Ovary (tissue), 9 donors: ENCODE results near the gene STAT6. TPM values are rescaled to one million over a fixed set of nuclear protein-coding genes. Genes with fewer than 3 reads are reported as not detected.
A peak's percentile ranks its signal among the peaks of the same experiment; 100 is the strongest.

ENCODE experiments used
- DNase-seq, 5 donors: peaks; one replicate each; pipeline ENCODE4 v3.0.0-alpha.2; 2019 to 2020
- H3K27ac ChIP-seq, 2 donors: fragments of 200-600 bp; one replicate each; pipeline versions ENCODE4 v1.5.1 to v1.8.0; 2019 to 2022
- H3K27me3 ChIP-seq: fragments of 200-600 bp; one replicate; pipeline ENCODE4 v1.8.0; 2022
- H3K36me3 ChIP-seq: fragments of 200-600 bp; sonication (generic); one replicate; pipeline ENCODE4 v1.5.1; 2019
- H3K4me1 ChIP-seq: one replicate; pipeline ENCODE4 v1.8.1; 2013; ENCODE audit warnings: mild to moderate bottlenecking, moderate library complexity; ENCODE audit not compliant: insufficient read depth
- H3K4me3 ChIP-seq: fragments of 200-600 bp; sonication (generic); one replicate; pipeline ENCODE4 v1.5.1; 2017
- H3K9me3 ChIP-seq, 2 donors: fragments of 200-600 bp in 1 of 2; sonication (generic) in 1 of 2; one replicate each; pipeline versions ENCODE4 v1.5.1 to v1.8.1; 2013 to 2019; ENCODE audit warnings: mild to moderate bottlenecking in 1 of 2, moderate library complexity in 1 of 2
- EP300 ChIP-seq: sonication (generic); formaldehyde crosslinking; IDR thresholded peaks from one replicate; pipeline ENCODE4 v1.6.1; 2017; ENCODE audit warnings: antibody characterized with exemption
- POLR2A ChIP-seq: fragments of 450-650 bp; IDR thresholded peaks from one replicate; pipeline ENCODE4 v1.6.1; 2017; ENCODE audit warnings: antibody characterized with exemption, mild to moderate bottlenecking, moderate library complexity
- WGBS, 3 donors: extraction: QIAGEN DNeasy Blood & Tissue Kit in 1 of 3; methylation state at CpG; one replicate each; pipeline versions ENCODE4 v1.1.5 to v1.1.7; 2013 to 2017; 5-methylcytosine and 5-hydroxymethylcytosine counted together
- intact Hi-C, 4 donors: fragments of 100-400 bp; cut with DNase I; formaldehyde crosslinking; loops; one replicate each; pipeline versions ENCODE4 v1.11.0 to v1.15.1; 2022 to 2023
- polyA plus RNA-seq, 2 donors: library from polyadenylated mRNA; stranded (reverse); fragments of 200-250 nt in 1 of 2; fragments of 350-450 nt in 1 of 2; fragmentation: Illumina TruSeq in 1 of 2; extraction: RNeasy Lipid Tissue Mini Kit (QIAGEN cat#74804) in 1 of 2; gene quantifications; one replicate each; pipeline ENCODE4 v1.2.3, GENCODE V29; 2013 to 2014
- total RNA-seq, 7 donors: library from RNA; depleted of rRNA in 2 of 7; stranded (reverse); fragments of >200 nt in 2 of 7; fragmentation: NEBNext Ultra II Directional in 3 of 7; extraction: Animal tissue kit (Norgen Biotek cat#: 25700) in 3 of 7; gene quantifications; one replicate each; pipeline versions ENCODE4 v1.1.0 to v1.2.4, GENCODE V29; 2016 to 2023
- TF ChIP-seq, protein P1 (sequence below), 3 donors: fragments of 450-650 bp in 2 of 3; fragments of 200-600 bp in 1 of 3; IDR thresholded peaks; one replicate each; pipeline versions ENCODE4 v1.5.1 to v1.8.0; 2016 to 2022; ENCODE audit warnings: antibody characterized with exemption in 3 of 3, mild to moderate bottlenecking in 1 of 3
- donor health status: DM: no; HTN: no; CAD: no; lungs with moderate emphysema.
- donor health status: DM: no; HTN: no; CAD: no.
- donor health status: Bipolar disorder and iron deficiency.
- donor health status: DM: yes; HTN: yes; CAD: no.
- donor health status: DM: no; HTN: no; CAD: no.
- donor health status: DM: yes; HTN: yes; CAD: no.

Gene STAT6
- total and polyA plus RNA-seq, 9 donors = 67.4 to 211 (median 166) TPM

DNA sequence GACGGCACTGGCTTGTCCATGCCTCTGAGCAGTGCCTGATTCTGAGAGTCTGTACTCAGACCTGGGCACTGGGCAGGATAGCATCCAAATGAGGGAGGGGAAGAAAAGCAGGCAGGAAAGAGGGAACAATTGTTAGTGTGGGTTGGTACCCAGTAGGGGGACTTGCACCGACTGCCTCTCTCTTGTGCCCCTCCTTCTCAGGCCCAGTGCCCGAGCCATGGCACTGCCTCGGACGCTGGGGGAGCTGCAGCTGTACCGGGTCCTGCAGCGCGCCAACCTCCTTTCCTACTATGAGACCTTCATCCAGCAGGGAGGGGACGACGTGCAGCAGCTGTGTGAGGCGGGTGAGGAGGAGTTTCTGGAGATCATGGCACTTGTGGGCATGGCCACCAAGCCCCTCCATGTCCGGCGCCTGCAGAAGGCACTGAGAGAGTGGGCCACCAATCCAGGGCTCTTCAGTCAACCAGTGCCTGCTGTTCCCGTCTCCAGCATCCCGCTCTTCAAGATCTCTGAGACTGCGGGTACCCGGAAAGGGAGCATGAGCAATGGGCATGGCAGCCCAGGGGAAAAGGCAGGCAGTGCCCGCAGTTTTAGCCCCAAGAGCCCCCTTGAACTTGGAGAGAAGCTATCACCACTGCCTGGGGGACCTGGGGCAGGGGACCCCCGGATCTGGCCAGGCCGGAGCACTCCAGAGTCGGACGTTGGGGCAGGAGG, 20.1 kb downstream of the STAT6 start:
- Histone ChIP-seq H3K27me3 (no peaks in the 10 kb centered on the region), H3K36me3 (no peaks in the 10 kb centered on the region), H3K27ac (peak overlapping the region; percentile 34 to 99), H3K4me3 (peak overlapping the region; percentile 67), H3K4me1 (peaks cover 25% of the 10 kb centered on the region), H3K9me3 (no peaks in the 10 kb centered on the region)
- DNase-seq = peak in 2 of 5 donors; percentile 46 to 60
- 31 to 44% (median 33%) methylated on average over 20 to 22 of the region's 22 CpGs for WGBS, 3 donors
- intact Hi-C loops = no loop called here
- TF ChIP-seq EP300 (no peak), POLR2A (no peak)
- TF ChIP-seq, protein P1, sequence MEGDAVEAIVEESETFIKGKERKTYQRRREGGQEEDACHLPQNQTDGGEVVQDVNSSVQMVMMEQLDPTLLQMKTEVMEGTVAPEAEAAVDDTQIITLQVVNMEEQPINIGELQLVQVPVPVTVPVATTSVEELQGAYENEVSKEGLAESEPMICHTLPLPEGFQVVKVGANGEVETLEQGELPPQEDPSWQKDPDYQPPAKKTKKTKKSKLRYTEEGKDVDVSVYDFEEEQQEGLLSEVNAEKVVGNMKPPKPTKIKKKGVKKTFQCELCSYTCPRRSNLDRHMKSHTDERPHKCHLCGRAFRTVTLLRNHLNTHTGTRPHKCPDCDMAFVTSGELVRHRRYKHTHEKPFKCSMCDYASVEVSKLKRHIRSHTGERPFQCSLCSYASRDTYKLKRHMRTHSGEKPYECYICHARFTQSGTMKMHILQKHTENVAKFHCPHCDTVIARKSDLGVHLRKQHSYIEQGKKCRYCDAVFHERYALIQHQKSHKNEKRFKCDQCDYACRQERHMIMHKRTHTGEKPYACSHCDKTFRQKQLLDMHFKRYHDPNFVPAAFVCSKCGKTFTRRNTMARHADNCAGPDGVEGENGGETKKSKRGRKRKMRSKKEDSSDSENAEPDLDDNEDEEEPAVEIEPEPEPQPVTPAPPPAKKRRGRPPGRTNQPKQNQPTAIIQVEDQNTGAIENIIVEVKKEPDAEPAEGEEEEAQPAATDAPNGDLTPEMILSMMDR (IDR thresholded peaks at IDR 0.05) = no peak

- Histone ChIP-seq H3K9me3 (no peaks in the 10 kb centered on the region), H3K4me3 (peak overlapping the region; percentile 67), H3K27ac (peak overlapping the region; percentile 4 to 99), H3K27me3 (no peaks in the 10 kb centered on the region), H3K4me1 (peaks cover 27% of the 10 kb centered on the region), H3K36me3 (no peaks in the 10 kb centered on the region)
- peak in 2 of 5 donors; percentile 37 to 39 for DNase-seq
- intact Hi-C loops = no loop called here
- TF ChIP-seq EP300 = no peak
- TF ChIP-seq, protein P1 (IDR thresholded peaks at IDR 0.05) = no peak
- no peak for TF ChIP-seq POLR2A
- 3 to 10% (median 7%) methylated on average over 6 of the region's 6 CpGs for WGBS, 3 donors
Measured at GRCh38 chr12:57090490-57090889, 20.7 kb downstream of the STAT6 start.

- Histone ChIP-seq H3K4me3 (peak overlapping the region; percentile 67), H3K27me3 (no peaks in the 10 kb centered on the region), H3K36me3 (no peaks in the 10 kb centered on the region), H3K4me1 (peaks cover 26% of the 10 kb centered on the region), H3K9me3 (no peaks in the 10 kb centered on the region), H3K27ac (peak overlapping the region; percentile 93 to 99)
- WGBS, 3 donors = 0 to 1% (median 0%) methylated on average over 45 of the region's 45 CpGs
- TF ChIP-seq EP300 (no peak), POLR2A (no peak)
- TF ChIP-seq, protein P1 (IDR thresholded peaks at IDR 0.05) = no peak
- intact Hi-C loops = loop anchor here in 2 of 4 donors (2.0 kb wide), 2 partner anchors 17 to 21 kb away; partner anchors contain the start of gene STAT6 (in 1 of the 2)
- DNase-seq = peak; percentile 80 to 87 (median 81)
Measured at GRCh38 chr12:57089271-57090245, 21.6 kb downstream of the STAT6 start.
